NCI-H82 treated with DMSO at 0.1 percent for 48 hours (cell line): ENCODE results near the gene RPL26.
"Not testable (repeated sequence)": the region's sequence is repeated elsewhere in the genome, so short reads cannot be mapped to it uniquely, and the experiment has no call there.

ENCODE experiments used
- DNase-seq: peaks from one replicate; lab custom pipeline; 2025; ENCODE audit not compliant: unreplicated experiment; lab: John Stamatoyannopoulos, UW

Gene RPL26

DNA sequence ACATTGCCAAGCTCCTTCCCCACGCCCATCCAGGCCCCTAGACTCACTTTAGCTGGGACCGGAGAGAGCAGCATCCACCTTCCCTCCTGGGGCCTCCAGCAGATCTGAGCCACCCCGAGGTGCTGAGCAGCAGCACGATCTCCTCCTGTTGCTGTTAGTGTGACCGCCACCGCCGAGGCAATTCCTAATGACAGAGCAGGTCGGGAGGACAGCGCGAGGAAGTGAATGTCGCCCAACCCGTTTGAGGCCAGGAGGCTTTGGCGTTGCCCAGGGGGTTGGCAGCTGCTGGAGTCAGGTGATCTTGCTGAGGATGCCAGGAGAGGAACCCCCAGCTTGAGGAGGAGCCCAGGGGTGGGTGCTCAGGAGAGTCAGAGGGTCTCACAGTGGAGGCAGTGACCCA, 14.6 kb upstream of the RPL26 start, which contains the start of gene RNF222:
TSS of gene RNF222 (minus strand) at position 192 of the 400 bp plus-strand sequence. CDS start 4,366 bp downstream, outside the sequence.
- DNase-seq: no peak

DNA sequence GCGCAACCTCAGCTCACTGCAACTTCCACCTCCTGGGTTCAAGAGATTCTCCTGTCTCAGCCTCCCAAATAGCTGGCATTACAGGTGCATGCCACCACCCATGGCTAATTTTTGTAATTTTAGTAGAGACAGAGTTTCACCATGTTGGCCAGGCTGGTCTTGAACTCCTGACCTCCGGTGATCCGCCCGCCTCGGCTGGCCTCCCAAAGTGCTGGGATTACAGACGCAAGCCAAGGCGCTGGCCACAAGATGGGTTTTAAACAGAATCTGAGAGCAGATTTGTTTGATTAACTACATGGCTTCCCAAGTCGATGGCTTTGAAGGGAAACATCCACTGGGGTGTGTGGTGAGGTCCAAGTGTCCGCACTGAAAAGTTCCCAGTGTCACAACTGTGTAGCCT, 11.5 kb upstream of the RPL26 start:
- DNase-seq: not testable (repeated sequence)

- DNase-seq: no peak
Measured at GRCh38 chr17:8393470-8394231, 10.7 kb upstream of the RPL26 start.

GRCh38 chr17:8392674-8393469, 9.9 kb upstream of the RPL26 start:
- DNase-seq: no peak

GRCh38 chr17:8392274-8392673, 9.3 kb upstream of the RPL26 start:
- DNase-seq: no peak

DNA sequence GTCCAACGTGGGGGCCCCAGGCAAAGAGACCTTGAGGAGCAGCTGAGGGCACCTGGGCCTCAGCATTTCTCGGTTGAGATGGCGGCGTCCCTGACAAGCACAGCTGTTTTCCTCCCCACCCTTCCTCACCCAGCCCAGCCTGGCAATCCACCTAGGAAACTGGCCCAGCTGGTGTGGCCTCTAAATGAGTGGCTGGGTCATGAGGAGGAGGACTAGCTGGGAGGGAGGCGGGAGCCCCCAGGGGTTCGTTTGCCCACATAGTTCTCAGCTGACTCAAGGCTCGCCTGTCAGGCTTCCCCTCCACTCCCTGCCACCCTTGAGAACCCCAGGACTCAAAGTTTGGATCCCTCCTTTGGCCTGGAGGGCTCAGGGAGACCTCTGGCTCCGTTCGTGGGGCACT, 8.7 kb upstream of the RPL26 start:
- no peak for DNase-seq

DNA sequence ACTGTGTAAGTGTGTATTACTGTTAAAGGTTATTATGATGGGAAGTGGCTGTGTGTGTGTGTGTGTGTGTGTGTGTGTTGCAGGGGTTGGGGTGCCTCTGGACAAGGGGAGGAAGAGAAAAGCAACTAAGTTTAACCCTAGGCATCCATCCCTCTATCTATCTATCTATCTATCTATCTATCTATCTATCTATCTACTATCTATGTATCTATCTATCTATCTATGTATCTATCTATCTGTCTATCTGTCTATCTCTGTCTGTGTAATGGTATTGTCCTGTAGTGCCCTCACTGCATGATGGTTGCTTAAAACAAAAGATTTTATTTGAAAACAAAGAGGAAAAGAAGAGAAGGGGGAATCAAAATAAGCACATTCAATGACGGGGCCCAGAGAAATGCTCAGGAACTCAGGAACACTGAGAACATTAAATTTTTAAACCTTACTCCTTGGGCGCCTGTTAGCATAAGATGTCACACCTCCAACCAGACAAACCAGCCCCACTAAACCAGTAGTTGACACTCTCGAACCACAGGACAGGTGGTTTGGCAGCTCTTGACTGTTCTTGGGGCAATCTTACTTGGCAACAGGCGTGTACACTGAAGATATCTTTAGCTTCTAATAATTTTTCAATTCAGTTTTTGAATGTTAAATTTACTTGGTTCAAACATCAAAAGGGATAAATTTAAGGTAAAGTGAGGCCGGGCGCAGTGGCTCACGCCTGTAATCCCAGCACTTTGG, 5.1 kb upstream of the RPL26 start:
- DNase-seq: no peak

GRCh38 chr17:8386841-8387240, 3.8 kb upstream of the RPL26 start:
- DNase-seq: no peak

GRCh38 chr17:8384801-8385378, 1.9 kb upstream of the RPL26 start:
- DNase-seq: no peak

- no peak for DNase-seq
Measured at GRCh38 chr17:8382880-8383142, 182 bp downstream of the RPL26 start.

DNA sequence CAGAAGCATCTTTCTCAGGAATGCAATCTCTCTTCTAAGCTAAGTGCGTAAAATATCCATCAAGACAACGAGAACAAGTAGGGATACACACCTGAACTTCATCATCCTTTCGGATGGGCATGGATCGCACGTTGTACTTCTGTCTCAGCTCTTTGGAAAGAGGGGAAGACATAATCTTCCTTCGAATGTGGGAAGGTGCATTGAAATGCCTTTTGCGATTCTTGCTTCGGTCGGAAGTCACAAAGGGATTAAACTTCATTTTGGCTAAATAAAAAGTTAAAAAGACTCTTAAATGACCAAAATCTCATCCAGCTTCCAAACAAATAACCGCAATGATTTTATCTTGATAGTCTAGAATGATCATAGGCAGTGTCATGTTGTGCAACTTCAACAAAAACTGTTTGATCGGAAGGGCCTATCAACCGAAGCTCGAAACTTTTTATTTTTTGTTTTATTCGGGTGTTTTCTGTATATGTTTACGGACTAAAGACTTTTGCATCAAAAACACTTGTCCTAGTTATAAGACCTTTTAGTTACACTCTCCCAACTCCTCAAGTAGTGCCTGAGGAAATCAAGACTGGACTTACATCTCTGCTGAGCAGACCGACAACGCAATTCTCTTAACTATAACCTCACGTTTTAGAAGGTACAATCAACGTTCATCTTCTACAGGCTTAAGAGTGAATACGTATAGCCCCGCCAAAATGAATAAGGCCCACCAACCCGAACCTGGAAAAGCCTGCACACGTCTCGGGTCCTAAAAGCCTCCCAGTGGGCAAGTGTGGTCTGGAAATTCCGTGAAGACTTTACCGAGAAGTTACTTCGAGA, 727 bp downstream of the RPL26 start:
- DNase-seq: no peak

DNA sequence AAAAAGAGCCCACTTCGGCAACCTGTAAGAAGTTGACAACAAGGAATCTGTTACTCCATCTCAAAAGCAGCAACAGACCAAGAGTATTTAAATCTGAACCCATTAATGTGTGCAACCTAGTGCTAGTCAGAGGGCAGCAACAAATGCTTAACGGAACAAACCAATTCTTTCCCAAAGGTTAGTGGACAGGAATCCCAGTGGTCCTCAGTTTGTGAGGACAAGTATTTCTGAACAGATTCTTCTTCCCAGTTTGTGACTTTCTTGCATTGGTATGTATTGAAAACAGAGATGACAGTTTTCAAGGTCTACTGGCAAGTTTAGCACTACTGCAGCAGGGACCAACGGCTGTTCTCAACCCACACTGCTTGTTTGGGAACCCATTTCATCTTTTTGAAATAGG, 2.9 kb downstream of the RPL26 start:
- no peak for DNase-seq

DNA sequence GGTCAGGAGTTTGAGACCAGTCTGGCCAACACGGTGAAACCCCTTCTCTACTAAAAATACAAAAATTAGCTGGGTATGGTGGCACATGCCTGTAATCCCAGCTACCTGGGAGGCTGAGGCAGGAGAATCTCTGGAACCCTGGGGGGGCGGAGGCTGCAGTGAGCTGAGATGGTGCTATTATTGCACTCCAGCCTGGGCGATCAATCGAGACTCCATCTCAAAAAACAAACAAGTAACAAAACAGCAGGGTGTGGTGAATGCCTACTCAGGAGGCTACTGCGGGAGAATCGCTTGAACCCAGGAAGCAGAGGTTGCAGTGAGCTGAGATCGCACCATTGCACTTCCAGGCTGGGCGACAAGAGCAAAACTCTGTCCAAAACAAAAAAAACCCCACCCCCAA, 4.9 kb downstream of the RPL26 start:
- not testable (repeated sequence) for DNase-seq

DNA sequence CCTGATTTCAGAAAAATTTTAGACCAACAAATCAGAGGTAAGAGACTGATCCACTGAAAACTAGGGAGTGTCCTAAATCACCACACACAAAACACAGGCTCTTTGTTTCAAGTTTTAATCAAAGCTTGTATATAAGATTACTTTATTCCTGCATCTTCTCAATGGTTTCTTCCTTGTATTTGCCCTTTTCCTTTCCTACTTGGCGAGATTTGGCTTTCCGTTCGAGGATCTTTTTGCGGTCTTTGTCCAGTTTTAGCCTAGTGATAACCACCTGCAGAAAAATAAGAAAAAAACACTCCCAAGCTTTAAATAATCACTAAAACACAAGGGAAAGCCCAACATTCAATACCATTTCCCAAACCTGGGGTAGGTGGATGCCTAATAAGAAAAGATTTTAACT, 5.6 kb downstream of the RPL26 start:
- DNase-seq: no peak

- DNase-seq: peak; percentile 93
Measured at GRCh38 chr17:8376271-8377067, 6.5 kb downstream of the RPL26 start, which contains the start of gene KRABD2. Gene KRABD2, minus strand, starts transcription at chr17:8376704.

- no peak for DNase-seq
Measured at GRCh38 chr17:8375738-8376259, 7.2 kb downstream of the RPL26 start.

DNA sequence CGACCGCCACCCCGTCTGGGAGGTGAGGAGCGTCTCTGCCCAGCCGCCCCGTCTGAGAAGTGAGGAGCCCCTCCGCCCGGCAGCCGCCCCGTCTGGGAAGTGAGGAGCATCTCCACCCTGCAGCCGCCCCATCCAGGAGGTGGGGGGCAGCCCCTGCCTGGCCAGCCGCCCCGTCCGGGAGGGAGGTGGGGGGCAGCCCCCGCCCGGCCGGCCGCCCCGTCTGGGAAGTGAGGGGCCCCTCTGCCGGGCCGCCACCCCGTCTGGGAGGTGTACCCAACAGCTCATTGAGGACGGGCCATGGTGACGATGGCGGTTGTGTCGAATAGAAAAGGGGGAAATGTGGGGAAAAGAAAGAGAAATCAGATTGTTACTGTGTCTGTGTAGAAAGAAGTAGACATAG, 9.1 kb downstream of the RPL26 start:
- DNase-seq: not testable (repeated sequence)

DNA sequence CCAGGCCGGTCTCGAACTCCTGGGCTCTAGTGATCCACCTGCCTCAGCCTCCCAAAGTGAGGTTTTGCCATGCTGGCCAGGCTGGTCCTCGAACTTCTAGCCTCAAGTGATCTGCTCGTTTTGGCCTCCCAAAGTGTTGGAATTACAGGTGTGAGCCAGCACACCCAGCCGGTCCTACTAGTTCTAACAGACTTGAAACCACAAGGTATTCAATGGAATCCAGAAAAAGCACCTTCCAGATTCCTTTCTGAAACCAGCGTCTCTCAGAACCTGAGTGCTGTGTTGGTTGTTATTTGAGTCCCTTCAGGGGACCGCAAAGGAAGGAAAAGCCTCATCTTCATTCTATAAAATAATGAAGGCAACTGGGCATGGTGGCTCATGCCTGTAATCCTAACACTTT, 10.6 kb downstream of the RPL26 start:
- no peak for DNase-seq

DNA sequence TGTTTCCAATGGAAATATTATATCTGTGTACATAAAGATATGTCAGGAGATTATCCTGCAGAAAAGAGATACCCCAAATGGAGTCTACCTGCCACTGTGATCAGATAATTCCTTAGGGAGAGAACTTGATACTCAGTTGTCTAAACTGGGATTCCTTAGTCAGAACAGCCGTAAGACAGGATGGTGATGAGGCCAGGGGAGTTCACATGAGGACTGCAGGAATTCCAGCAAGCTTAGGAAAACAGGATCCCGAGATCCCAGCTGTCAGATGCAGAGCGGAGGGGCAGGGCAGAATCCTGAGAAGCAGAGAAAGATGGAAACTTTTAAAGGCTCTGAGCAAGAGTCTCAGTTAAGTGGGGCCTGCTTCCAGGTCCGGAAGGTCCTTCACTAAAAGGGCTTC, 11.2 kb downstream of the RPL26 start:
- peak; percentile 87 for DNase-seq

DNA sequence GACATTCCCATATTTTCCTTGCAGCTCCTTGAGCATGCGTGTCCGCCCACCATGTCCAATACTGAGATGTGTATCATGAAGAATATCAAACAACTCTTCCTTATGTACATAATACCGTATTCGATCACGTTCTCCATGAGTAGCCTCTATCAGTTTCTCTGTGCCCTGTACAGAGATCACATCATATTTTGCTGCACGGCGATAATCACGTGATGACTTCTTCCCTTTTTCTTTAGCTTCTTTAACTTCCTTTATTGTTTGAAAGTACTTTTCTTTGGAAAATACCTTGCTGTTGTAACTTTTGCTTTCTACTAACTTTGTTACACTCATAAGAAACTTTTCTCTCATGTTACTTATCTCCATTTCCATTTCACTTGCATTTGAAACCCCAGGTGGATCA, 13.0 kb downstream of the RPL26 start:
- DNase-seq: no peak
